ENCODE measurements around the gene CEP97. TPM values are rescaled to one million over a fixed set of nuclear protein-coding genes. Genes with fewer than 3 reads are reported as not detected.
A peak's percentile ranks its signal among the peaks of the same experiment; 100 is the strongest.

CEP97 gene
- total and polyA plus RNA-seq, 2 donors (not counting 1 experiment from before 2014, with no cell fraction given): 2.1 to 15.4 TPM

DNA sequence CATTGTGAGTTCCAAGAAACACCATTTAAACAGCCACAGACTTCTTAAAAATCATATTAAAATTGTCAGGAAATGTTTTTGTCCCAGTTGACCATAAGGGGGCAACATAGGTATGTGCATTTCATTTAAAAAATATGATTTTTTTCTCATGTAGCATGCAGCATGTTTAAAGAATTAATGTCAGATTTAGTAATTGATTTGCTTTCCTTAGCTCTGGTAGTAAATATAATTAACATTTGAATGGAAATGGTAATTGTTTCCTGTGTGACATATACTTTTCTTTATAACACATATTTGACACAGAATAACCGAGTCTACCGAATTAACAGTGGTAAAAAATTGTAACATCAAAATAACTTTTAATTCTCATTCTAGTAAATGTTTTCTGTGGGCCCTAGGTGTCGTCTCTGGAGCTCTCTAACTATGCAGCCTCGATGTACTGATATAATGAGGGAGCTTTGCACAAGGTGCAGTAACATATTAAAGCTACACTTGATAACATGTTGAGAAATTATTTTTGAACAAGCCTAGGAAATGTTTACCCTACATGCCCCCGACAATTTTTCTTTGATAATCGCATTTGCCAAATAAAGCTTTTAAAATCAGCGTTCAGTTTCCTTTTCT lies 89.5 kb downstream of the CEP97 start:
- no peak overlapping the region for H3K4me3 ChIP-seq (ENCODE audit: control extremely low read depth in 1 of 5, extremely low read depth in 1 of 5, insufficient read depth in 1 of 5, low read depth in 2 of 5, low read length in 4 of 5)
- no peak for TF ChIP-seq EZH2 (IDR thresholded peaks at IDR 0.05; ENCODE audit: borderline replicate concordance, insufficient read depth, low read depth, low read length, poor library complexity, severe bottlenecking)
- TF ChIP-seq, protein P1, sequence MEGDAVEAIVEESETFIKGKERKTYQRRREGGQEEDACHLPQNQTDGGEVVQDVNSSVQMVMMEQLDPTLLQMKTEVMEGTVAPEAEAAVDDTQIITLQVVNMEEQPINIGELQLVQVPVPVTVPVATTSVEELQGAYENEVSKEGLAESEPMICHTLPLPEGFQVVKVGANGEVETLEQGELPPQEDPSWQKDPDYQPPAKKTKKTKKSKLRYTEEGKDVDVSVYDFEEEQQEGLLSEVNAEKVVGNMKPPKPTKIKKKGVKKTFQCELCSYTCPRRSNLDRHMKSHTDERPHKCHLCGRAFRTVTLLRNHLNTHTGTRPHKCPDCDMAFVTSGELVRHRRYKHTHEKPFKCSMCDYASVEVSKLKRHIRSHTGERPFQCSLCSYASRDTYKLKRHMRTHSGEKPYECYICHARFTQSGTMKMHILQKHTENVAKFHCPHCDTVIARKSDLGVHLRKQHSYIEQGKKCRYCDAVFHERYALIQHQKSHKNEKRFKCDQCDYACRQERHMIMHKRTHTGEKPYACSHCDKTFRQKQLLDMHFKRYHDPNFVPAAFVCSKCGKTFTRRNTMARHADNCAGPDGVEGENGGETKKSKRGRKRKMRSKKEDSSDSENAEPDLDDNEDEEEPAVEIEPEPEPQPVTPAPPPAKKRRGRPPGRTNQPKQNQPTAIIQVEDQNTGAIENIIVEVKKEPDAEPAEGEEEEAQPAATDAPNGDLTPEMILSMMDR (IDR thresholded peaks at IDR 0.05): peak; percentile 89
- DNase-seq (peak; percentile 59), ATAC-seq (ENCODE audit: low read depth) (no peak)
- H3K4me2 ChIP-seq (replicated peaks; ENCODE audit: low read depth, low read length, poor library complexity, severe bottlenecking): no peak overlapping the region
- no peaks in the 10 kb centered on the region for H4K20me1 ChIP-seq (ENCODE audit: control insufficient read depth, insufficient read depth, low read length, poor library complexity, severe bottlenecking)
- intact Hi-C loops (cut with micrococcal nuclease): loop anchor here (1.0 to 2.0 kb wide), 3 partner anchors 13 to 411 kb away; no protein-coding TSS in a partner anchor
- ChIA-PET CTCF (interaction anchor here (0.7 to 20.1 kb wide), 34 partner anchors 9 to 723 kb away, joined by 3 to 1306 read pairs (median 4); partner anchors contain the start of gene NFKBIZ), POLR2A (interaction anchor here (0.6 to 1.7 kb wide), 4 partner anchors 13 to 812 kb away, joined by 3 to 5 read pairs (median 4); partner anchors contain the start of gene NFKBIZ)
- H3K9me3 ChIP-seq (ENCODE audit: control extremely low read depth in 1 of 3, control insufficient read depth in 2 of 3, insufficient read depth in 1 of 3, low read length in 2 of 3): peaks cover 0 to 7% (median 0%) of the 10 kb centered on the region in 3 donors
- H3K79me2 ChIP-seq (ENCODE audit: control insufficient read depth, insufficient read depth, low read length): peaks cover 12% of the 10 kb centered on the region
- H3K9ac ChIP-seq (ENCODE audit: low read length): no peak overlapping the region
- H3K27me3 Mint-ChIP-seq: no peaks in the 10 kb centered on the region
- H2AFZ ChIP-seq (ENCODE audit: insufficient read depth, low read depth, low read length, poor library complexity, severe bottlenecking): no peak overlapping the region
- no peak overlapping the region for H3K27ac Mint-ChIP-seq
- no peaks in the 10 kb centered on the region for H3K27me3 ChIP-seq (replicated peaks in 1 of 4; ENCODE audit: control extremely low read depth in 1 of 4, control insufficient read depth in 3 of 4, insufficient read depth in 4 of 4, low read length in 3 of 4)
- peaks cover 32 to 42% of the 10 kb centered on the region in 2 donors for H3K4me1 ChIP-seq (ENCODE audit: control insufficient read depth in 2 of 2, insufficient read depth in 2 of 2, low read length in 2 of 2)
- H3K4me3 Mint-ChIP-seq: no peak overlapping the region
- WGBS (ENCODE audit: insufficient coverage): no CpG with 5 or more reads among the region's 7 CpGs
- no peak overlapping the region for H3K27ac ChIP-seq (ENCODE audit: low read length in 2 of 2)
- peaks cover 50% of the 10 kb centered on the region for H3K4me1 Mint-ChIP-seq
- H3K36me3 ChIP-seq (replicated peaks in 1 of 2; ENCODE audit: control extremely low read depth in 1 of 2, control insufficient read depth in 1 of 2, extremely low read depth in 1 of 2, insufficient read depth in 2 of 2, low read length in 1 of 2): no peaks in the 10 kb centered on the region
- H3K9me3 Mint-ChIP-seq (ENCODE audit: insufficient read depth): no peaks in the 10 kb centered on the region

DNA sequence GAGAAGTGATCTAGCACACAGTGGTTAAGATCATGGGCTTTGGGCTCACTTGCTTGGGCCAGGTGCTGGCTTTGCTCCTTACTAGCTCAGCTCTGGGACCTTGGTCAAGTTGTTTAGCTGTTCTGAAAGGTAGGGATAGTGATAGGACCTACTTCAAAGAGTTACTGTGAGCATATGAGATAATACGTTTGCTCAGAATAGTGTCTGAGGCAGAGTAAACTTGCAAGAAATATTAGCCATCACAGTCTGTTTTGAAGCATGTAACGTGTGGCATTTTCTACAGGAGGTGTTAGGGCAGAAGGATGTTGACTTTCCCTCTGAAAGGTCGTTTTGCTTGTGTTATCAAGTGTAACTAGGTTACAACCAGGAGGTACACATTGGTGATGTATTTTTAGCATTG lies 90.4 kb downstream of the CEP97 start:
- H3K27me3 Mint-ChIP-seq: no peaks in the 10 kb centered on the region
- CTCF ChIA-PET: interaction anchor here (0.8 to 20.1 kb wide), 17 partner anchors 8 to 412 kb away, joined by 3 to 1306 read pairs (median 7); partner anchors contain the start of gene NFKBIZ
- H3K36me3 ChIP-seq (replicated peaks in 1 of 2; ENCODE audit: control extremely low read depth in 1 of 2, control insufficient read depth in 1 of 2, extremely low read depth in 1 of 2, insufficient read depth in 2 of 2, low read length in 1 of 2): no peaks in the 10 kb centered on the region
- peaks cover 15% of the 10 kb centered on the region for H3K79me2 ChIP-seq (ENCODE audit: control insufficient read depth, insufficient read depth, low read length)
- POLR2A ChIA-PET: interaction anchor here (0.7 to 1.7 kb wide), 2 partner anchors 12 to 121 kb away, joined by 4 read pairs; no protein-coding TSS in a partner anchor
- no peak for TF ChIP-seq EZH2 (IDR thresholded peaks at IDR 0.05; ENCODE audit: borderline replicate concordance, insufficient read depth, low read depth, low read length, poor library complexity, severe bottlenecking)
- TF ChIP-seq, protein P1 (IDR thresholded peaks at IDR 0.05): no peak
- ATAC-seq (ENCODE audit: low read depth) (no peak), DNase-seq (no peak)
- intact Hi-C loops (cut with micrococcal nuclease): loop anchor here (5.0 kb wide), 1 partner anchor 37 kb away; no protein-coding TSS in a partner anchor
- WGBS (ENCODE audit: insufficient coverage): 40% methylated on average over 2 of the region's 3 CpGs
- no peaks in the 10 kb centered on the region for H4K20me1 ChIP-seq (ENCODE audit: control insufficient read depth, insufficient read depth, low read length, poor library complexity, severe bottlenecking)
- H3K4me2 ChIP-seq (replicated peaks; ENCODE audit: low read depth, low read length, poor library complexity, severe bottlenecking): peak overlapping the region; percentile 44
- peak overlapping the region; percentile 9 for H3K4me3 Mint-ChIP-seq
- peak overlapping the region; percentile 13 for H2AFZ ChIP-seq (ENCODE audit: insufficient read depth, low read depth, low read length, poor library complexity, severe bottlenecking)
- H3K9ac ChIP-seq (ENCODE audit: low read length): no peak overlapping the region
- peaks cover 0 to 7% (median 0%) of the 10 kb centered on the region in 3 donors for H3K9me3 ChIP-seq (ENCODE audit: control extremely low read depth in 1 of 3, control insufficient read depth in 2 of 3, insufficient read depth in 1 of 3, low read length in 2 of 3)
- H3K4me1 ChIP-seq (ENCODE audit: control insufficient read depth in 2 of 2, insufficient read depth in 2 of 2, low read length in 2 of 2): peaks cover 39 to 43% of the 10 kb centered on the region in 2 donors
- H3K27ac ChIP-seq (ENCODE audit: low read length in 2 of 2): no peak overlapping the region
- no peaks in the 10 kb centered on the region for H3K9me3 Mint-ChIP-seq (ENCODE audit: insufficient read depth)
- peak overlapping the region; percentile 64 for H3K27ac Mint-ChIP-seq
- no peaks in the 10 kb centered on the region for H3K27me3 ChIP-seq (replicated peaks in 1 of 4; ENCODE audit: control extremely low read depth in 1 of 4, control insufficient read depth in 3 of 4, insufficient read depth in 4 of 4, low read length in 3 of 4)
- H3K4me1 Mint-ChIP-seq: peaks cover 49% of the 10 kb centered on the region
- no peak overlapping the region for H3K4me3 ChIP-seq (ENCODE audit: control extremely low read depth in 1 of 5, extremely low read depth in 1 of 5, insufficient read depth in 1 of 5, low read depth in 2 of 5, low read length in 4 of 5)

Measured in B cell (primary cell).